ENCODE measurements around the gene EPB41L4A.

Gene EPB41L4A

DNA sequence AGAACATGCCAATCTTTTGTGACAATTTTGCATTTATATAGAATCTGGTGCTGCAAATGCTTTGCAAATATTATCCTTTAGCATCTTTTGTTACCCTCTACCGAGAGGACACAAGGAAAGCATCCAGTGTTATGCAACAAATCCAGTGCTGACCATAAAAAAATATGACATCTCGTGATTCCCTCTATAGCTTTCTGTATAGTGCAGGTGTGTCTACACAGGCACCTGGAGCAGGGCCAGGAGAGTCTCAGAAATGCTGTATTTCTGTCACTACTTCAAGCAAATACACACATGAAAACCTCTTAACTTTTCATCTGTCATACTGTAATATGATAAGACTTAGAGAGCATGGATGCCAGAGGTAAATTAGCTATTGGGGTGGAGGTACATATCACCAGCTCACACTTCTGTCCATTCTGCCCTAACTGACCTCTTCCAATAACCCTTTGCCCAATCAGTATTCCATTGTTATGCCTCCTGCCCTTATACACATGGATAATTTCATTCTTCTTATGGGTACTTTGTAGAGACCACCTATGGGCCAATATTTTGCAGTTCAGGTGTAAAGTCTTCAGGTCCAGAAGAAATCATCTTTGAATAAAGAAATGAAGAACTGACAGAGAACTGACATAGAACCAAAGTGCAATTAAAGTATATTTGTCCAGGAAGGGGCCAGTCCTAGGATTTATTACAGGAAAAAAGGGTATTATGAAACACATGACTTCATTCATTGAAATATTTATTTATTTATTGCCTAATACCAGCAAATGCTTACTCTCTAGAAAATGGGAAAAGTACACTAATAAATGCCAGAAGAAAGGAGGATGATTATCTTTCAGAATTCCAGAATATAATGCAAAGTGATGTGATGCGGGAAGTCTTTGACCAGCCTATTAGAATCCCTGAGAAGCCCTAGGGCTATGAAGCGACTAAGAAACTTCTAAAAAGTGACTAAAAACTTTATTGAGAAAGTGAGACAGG lies 106.5 kb downstream of the EPB41L4A start:
- DNase-seq (ENCODE audit: low read depth): no peak

GRCh38 chr5:112310746-112311145 lies 108.3 kb downstream of the EPB41L4A start:
- no peak for DNase-seq (ENCODE audit: low read depth)

GRCh38 chr5:112308608-112309007 lies 110.5 kb downstream of the EPB41L4A start:
- no peak for DNase-seq (ENCODE audit: low read depth)

DNA sequence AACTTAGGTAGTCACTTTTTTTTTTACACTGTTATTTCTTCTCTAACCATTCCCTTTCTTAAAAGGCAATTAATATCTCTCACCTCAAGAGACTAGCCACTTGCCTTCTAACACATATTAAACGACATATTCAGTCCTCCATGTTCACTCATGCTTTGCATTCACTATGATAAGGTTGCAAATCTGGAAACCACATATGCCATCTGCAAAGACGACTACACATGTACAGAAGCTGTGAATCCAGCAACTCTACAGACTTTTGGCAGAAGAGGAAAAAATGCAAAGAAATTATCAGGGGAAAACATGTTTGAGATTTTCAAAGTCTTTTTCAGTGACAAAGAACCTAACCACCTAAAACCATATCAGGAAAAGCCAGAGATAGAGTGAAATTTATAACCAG lies 112.1 kb downstream of the EPB41L4A start:
- DNase-seq (ENCODE audit: low read depth): no peak

GRCh38 chr5:112304743-112305142 lies 114.3 kb downstream of the EPB41L4A start:
- DNase-seq (ENCODE audit: low read depth): no peak

- no peak for DNase-seq (ENCODE audit: low read depth)
Observed at GRCh38 chr5:112303685-112304084, 115.4 kb downstream of the EPB41L4A start.

- no peak for DNase-seq (ENCODE audit: low read depth)
Observed at GRCh38 chr5:112294126-112294525, 125.0 kb downstream of the EPB41L4A start.

- no peak for DNase-seq (ENCODE audit: low read depth)
Observed at GRCh38 chr5:112293587-112293986, 125.5 kb downstream of the EPB41L4A start.

DNA sequence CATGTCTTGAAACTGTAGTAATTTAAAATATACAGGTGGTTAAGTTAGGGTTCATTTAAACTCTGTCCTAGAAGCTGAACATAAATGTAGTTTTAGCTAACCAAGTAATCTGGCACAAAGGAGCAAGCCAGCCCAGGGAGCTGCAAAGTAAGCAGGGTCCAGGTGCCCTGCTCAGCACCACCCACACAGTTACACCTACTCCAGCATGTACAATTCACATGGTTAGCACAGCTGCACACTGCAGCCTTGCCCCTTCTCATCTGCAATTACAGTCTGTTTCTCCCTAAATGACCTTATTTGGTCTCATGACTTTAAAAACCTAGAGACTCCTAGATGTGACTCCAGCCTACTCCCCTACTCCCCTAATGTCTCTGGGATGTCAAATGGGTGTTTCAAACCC lies 128.4 kb downstream of the EPB41L4A start:
- DNase-seq (ENCODE audit: low read depth): no peak

GRCh38 chr5:112289465-112289864 lies 129.6 kb downstream of the EPB41L4A start:
- DNase-seq (ENCODE audit: low read depth): no peak

- DNase-seq (ENCODE audit: low read depth): no peak
Observed at GRCh38 chr5:112283943-112284929, 134.8 kb downstream of the EPB41L4A start.

- no peak for DNase-seq (ENCODE audit: low read depth)
Observed at GRCh38 chr5:112283034-112283582, 136.0 kb downstream of the EPB41L4A start.

DNA sequence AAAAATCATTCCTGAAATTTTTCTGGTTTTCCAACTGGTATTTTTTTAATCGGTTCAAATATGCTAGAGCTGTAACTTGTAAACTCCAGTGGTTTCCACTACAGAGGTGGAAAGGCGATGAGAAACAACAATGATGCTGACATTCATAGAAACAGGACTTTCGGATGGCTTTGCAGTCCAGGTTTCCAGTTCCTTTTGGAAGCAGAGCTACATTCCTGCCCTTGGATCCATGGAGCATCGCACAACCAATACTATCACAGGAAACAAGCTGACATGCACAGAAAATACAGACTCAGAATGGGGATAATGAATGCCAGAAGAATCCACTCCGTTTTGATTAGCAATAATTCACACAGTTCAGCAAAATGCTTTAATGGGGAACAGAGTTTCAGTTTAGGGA lies 140.0 kb downstream of the EPB41L4A start:
- DNase-seq (ENCODE audit: low read depth): no peak

- DNase-seq (ENCODE audit: low read depth): no peak
Observed at GRCh38 chr5:112276991-112277390, 142.1 kb downstream of the EPB41L4A start.

- no peak for DNase-seq (ENCODE audit: low read depth)
Observed at GRCh38 chr5:112275671-112276070, 143.4 kb downstream of the EPB41L4A start.

DNA sequence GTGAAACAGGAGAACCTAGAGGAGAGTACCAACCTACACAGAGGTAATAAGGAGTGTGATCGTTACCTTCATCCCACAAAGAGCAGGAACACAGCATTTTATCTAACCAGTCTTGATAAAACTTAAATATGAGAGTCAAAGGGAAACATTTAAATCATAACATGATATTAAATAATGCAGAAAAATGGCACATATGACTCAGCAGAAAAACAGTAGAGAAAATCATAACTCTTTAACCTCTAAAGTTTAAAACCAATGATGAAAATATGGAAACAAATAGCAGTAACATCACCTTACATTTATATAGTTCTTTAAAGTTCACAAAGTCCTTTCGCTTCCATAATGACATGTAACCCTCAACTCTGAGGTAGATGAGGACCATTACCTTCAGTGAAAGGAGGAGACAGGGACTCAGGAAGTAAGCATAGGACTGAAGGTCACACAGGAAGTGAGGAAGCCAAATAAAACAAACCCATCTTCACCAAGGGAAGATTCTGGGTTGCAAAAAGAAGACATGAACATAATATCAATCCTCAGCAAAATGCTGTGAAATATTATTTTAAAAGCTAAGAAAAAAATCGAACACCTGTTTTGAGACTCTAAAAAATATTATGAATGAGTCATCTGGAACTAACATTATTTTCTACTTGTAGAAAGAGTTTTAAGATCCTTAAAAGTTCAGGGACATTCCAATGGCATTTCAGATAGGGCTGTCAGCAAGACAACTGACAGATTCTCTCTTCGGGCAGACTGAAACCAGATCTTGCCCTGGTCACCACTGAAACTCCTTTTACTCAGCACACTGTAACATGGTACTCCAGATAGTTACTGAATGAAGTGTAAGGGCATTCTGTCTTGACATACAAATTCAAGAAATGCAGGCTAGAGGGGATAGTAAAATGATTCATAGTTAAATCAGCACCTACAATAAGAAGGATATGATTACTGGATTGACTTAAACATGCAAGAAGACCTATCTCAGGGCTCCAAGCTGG lies 148.5 kb downstream of the EPB41L4A start:
- DNase-seq (ENCODE audit: low read depth): no peak

DNA sequence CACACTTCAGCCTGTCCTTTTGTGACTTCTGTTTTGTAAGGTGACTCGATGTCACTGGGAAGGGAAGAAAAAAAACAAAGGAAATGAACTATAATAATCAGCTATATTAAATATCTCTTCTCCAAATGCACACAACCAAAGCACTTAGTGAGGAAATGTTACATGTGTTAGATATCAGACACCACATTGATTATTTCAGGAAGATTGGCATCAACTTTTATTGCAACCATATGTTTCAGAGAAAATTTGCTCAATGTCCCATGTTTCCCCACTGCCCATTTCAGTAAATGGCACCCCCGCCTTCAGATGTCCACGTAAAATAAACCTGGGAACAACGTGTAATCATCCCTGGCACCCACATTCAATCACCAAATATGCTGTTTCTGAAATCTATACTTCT lies 151.8 kb downstream of the EPB41L4A start:
- no peak for DNase-seq (ENCODE audit: low read depth)

DNA sequence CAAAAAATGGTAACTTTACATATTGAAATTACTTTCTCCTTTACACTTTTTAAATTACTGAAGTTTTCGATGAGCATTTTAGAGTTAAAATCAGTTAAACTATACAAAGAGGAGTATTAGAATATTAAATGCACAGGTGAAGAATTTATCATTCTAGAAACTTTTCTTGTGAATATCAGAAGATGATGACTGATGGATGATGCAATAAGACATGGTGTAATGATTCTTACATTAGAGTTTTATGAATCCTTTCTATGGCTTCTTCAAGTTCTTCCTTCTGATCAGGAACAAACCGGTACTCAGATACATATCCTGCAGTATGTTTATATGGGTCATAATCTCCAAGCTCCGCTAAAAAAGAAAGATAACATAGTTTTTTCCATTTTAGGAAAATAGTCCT lies 154.4 kb downstream of the EPB41L4A start:
- no peak for DNase-seq (ENCODE audit: low read depth)

DNA sequence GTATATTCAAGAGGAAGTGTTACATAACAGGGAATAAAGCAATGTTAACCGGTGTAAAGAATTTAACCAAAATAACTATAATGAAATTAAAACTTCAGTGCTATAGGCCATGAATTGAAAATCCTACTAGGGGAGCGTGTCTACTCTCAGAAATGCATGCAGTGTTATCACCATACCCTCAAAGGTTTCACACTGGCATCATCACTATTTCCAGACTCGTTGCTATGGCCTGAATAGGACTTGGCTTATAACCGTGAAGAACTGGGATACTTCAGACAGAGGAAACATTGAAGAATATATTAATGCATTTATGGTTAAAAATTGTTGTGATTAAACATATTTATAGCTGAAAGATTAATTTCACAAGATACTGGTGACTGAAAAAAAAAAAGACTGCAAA lies 154.9 kb downstream of the EPB41L4A start:
- no peak for DNase-seq (ENCODE audit: low read depth)

DNA sequence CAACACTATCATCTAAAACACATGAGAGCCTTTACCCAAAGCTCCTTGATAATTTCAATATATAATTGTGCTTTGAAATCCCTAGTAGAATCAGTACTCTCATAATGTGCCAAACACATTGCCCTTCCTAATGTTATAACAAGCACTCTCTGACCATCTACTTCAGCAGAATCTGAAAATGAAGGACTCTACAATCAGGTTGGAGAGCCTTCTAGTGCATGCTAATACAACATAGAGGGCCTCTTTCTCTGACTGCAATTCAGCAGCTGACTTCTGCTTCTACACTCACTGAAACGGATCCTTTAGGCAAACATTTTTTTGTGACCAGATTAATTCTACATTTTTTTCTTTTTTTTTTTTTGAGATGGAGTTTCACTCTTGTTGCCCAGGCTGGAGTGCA lies 155.6 kb downstream of the EPB41L4A start:
- no peak for DNase-seq (ENCODE audit: low read depth)

GRCh38 chr5:112258571-112258970 lies 160.5 kb downstream of the EPB41L4A start:
- no peak for DNase-seq (ENCODE audit: low read depth)

Data from fibroblast of the conjunctiva (primary cell).